ENCODE data around the gene PLCB3. TPM values are rescaled to one million over a fixed set of nuclear protein-coding genes. Genes with fewer than 3 reads are reported as not detected.

Gene PLCB3
- total RNA-seq, 4 donors from 2014 or later = 64.5 to 115 (median 91.2) TPM

DNA sequence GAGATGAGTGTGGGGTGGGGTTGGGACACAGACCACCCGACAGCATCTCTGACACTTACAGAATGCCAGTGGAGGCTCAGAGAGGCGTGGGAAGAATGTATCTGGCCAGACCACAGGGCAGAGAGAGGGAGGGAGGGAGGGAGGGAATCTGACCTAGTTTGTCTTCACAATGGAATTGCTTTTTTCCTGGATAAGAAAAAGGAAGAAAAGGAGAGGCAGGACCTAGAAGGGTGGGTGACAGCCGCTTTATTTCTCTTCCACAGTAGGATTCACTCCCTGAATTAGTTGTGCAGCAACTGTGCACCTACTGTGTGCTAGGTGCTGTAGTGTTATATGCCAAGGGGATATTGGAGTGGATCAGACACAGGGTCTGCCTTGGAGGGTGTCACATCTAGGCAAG, 43.4 kb downstream of the PLCB3 start:
- in situ Hi-C loops (cut with MboI; ENCODE audit: low pct_ligation_motif_present in 1 of 4, low pct_unique_long_range_greater_than_20kb in 1 of 4, low sequenced_read_pairs in 3 of 4) = loop anchor here in 2 of 4 donors (5.0 to 10.0 kb wide), 2 partner anchors 90 to 92 kb away; partner anchors contain the start of gene FERMT3 (in 1 of the 2)
- Histone ChIP-seq H3K27ac (no peak overlapping the region), H3K27me3 (peaks cover 99% of the 10 kb centered on the region), H3K4me1 (peaks cover 7 to 29% (median 25%) of the 10 kb centered on the region in 4 donors), H3K4me3 (no peak overlapping the region), H3K36me3 (no peaks in the 10 kb centered on the region), H3K9me3 (no peaks in the 10 kb centered on the region)
- no peak for DNase-seq
- WGBS, 2 donors (ENCODE audit: low coverage in 1 of 2) = 50 to 55% methylated on average over 2 to 3 of the region's 3 CpGs
- intact Hi-C loops (cut with DNase I; ENCODE audit: low total_unique reads) = no loop called here
- TF ChIP-seq EP300 (IDR thresholded peaks at IDR 0.05; ENCODE audit: low read depth) (no peak), POLR2A (IDR thresholded peaks at IDR 0.05) (no peak), POLR2AphosphoS5 (IDR thresholded peaks at IDR 0.05) (no peak)
- TF ChIP-seq, protein P1, sequence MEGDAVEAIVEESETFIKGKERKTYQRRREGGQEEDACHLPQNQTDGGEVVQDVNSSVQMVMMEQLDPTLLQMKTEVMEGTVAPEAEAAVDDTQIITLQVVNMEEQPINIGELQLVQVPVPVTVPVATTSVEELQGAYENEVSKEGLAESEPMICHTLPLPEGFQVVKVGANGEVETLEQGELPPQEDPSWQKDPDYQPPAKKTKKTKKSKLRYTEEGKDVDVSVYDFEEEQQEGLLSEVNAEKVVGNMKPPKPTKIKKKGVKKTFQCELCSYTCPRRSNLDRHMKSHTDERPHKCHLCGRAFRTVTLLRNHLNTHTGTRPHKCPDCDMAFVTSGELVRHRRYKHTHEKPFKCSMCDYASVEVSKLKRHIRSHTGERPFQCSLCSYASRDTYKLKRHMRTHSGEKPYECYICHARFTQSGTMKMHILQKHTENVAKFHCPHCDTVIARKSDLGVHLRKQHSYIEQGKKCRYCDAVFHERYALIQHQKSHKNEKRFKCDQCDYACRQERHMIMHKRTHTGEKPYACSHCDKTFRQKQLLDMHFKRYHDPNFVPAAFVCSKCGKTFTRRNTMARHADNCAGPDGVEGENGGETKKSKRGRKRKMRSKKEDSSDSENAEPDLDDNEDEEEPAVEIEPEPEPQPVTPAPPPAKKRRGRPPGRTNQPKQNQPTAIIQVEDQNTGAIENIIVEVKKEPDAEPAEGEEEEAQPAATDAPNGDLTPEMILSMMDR (IDR thresholded peaks at IDR 0.05) = no peak

GRCh38 chr11:64295760-64296159, 44.4 kb downstream of the PLCB3 start:
- Histone ChIP-seq H3K4me1 (peaks cover 17 to 38% (median 35%) of the 10 kb centered on the region in 4 donors), H3K27me3 (peaks cover 99% of the 10 kb centered on the region), H3K9me3 (no peaks in the 10 kb centered on the region), H3K4me3 (no peak overlapping the region), H3K36me3 (no peaks in the 10 kb centered on the region), H3K27ac (no peak overlapping the region)
- intact Hi-C loops (cut with DNase I; ENCODE audit: low total_unique reads) (no loop called here), in situ Hi-C loops (cut with MboI; ENCODE audit: low pct_ligation_motif_present in 1 of 4, low pct_unique_long_range_greater_than_20kb in 1 of 4, low sequenced_read_pairs in 3 of 4) (loop anchor here in 2 of 4 donors (5.0 to 10.0 kb wide), 2 partner anchors 91 to 93 kb away; partner anchors contain the start of gene FERMT3 (in 1 of the 2))
- WGBS, 2 donors (ENCODE audit: low coverage in 1 of 2) = 93% methylated on average over 4 of the region's 4 CpGs; no CpG with 5 or more reads in 1 of the 2 donors
- no peak for DNase-seq
- TF ChIP-seq, protein P1 (IDR thresholded peaks at IDR 0.05) = no peak
- TF ChIP-seq EP300 (IDR thresholded peaks at IDR 0.05; ENCODE audit: low read depth) = no peak
- TF ChIP-seq POLR2A (IDR thresholded peaks at IDR 0.05) = no peak
- no peak for TF ChIP-seq POLR2AphosphoS5 (IDR thresholded peaks at IDR 0.05)

DNA sequence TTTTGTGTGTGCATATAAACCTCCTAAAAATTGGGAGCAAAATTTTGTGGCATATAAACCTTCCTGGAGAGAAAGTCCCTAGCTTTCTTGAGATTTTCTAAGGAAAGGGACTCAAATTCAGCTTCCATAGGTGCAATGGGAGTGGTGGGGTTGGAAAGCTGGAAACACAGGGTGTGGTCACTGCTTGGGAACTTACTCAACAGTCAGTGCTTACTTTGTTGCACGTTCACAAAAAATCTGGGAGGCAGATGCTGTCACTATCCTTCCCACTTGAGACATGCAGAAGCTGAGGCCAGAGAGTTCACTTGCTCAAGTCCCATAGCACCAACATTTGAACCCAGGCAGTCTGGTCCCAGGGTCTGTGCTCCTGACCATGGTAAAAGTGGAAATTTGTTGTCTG, 44.9 kb downstream of the PLCB3 start:
- Histone ChIP-seq H3K27me3 (peaks cover 96% of the 10 kb centered on the region), H3K27ac (no peak overlapping the region), H3K4me1 (peaks cover 18 to 37% (median 35%) of the 10 kb centered on the region in 4 donors), H3K4me3 (no peak overlapping the region), H3K9me3 (no peaks in the 10 kb centered on the region), H3K36me3 (no peaks in the 10 kb centered on the region)
- no peak for DNase-seq
- TF ChIP-seq POLR2A (IDR thresholded peaks at IDR 0.05) (no peak), POLR2AphosphoS5 (IDR thresholded peaks at IDR 0.05) (no peak), EP300 (IDR thresholded peaks at IDR 0.05; ENCODE audit: low read depth) (no peak)
- TF ChIP-seq, protein P1 (IDR thresholded peaks at IDR 0.05) = no peak
- intact Hi-C loops (cut with DNase I; ENCODE audit: low total_unique reads) = no loop called here
- in situ Hi-C loops (cut with MboI; ENCODE audit: low pct_ligation_motif_present in 1 of 4, low pct_unique_long_range_greater_than_20kb in 1 of 4, low sequenced_read_pairs in 3 of 4) = loop anchor here in 2 of 4 donors (5.0 to 10.0 kb wide), 2 partner anchors 91 to 94 kb away; partner anchors contain the start of gene FERMT3 (in 1 of the 2)
- WGBS, 2 donors (ENCODE audit: low coverage in 1 of 2) = 38% methylated on average over 1 of the region's 1 CpG; no CpG with 5 or more reads in 1 of the 2 donors

DNA sequence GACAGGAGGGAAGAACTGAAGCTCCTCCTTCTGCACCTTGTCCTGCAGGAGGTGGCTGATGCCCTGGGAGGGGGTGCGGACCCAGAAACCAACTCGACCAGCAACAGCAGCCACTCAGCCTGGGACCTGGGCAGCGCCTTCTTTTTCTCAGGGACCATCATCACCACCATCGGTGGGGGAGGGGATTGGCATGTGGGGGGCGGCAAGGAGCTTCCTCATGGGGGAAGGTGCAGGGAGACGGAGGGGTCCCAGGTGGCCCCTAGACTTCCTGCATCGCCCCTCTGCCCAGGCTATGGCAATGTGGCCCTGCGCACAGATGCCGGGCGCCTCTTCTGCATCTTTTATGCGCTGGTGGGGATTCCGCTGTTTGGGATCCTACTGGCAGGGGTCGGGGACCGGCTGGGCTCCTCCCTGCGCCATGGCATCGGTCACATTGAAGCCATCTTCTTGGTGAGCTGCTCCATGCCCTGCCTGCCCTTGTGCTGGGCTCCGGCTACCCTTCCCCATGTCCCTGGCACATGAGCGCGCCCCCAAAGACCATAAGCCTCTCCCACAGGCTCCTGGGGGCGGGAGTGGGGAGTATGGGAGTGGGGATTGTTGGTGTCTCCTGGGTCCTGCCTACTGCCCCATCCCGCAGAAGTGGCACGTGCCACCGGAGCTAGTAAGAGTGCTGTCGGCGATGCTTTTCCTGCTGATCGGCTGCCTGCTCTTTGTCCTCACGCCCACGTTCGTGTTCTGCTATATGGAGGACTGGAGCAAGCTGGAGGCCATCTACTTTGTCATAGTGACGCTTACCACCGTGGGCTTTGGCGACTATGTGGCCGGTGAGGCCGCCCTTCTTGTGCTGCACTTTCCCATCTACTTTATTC, 45.7 kb downstream of the PLCB3 start:
- H3K4me1 ChIP-seq = peaks cover 18 to 29% (median 26%) of the 10 kb centered on the region in 4 donors
- H3K27ac ChIP-seq = no peak overlapping the region
- H3K36me3 ChIP-seq = no peaks in the 10 kb centered on the region
- H3K9me3 ChIP-seq = no peaks in the 10 kb centered on the region
- DNase-seq = no peak
- 10 to 17% methylated on average over 2 to 26 of the region's 34 CpGs for WGBS, 2 donors (ENCODE audit: low coverage in 1 of 2)
- no peak overlapping the region for H3K4me3 ChIP-seq
- intact Hi-C loops (cut with DNase I; ENCODE audit: low total_unique reads) = no loop called here
- in situ Hi-C loops (cut with MboI; ENCODE audit: low pct_ligation_motif_present in 1 of 4, low pct_unique_long_range_greater_than_20kb in 1 of 4, low sequenced_read_pairs in 3 of 4) = loop anchor here in 2 of 4 donors (5.0 to 10.0 kb wide), 2 partner anchors 92 to 95 kb away; partner anchors contain the start of gene FERMT3 (in 1 of the 2)
- TF ChIP-seq EP300 (IDR thresholded peaks at IDR 0.05; ENCODE audit: low read depth) = no peak
- TF ChIP-seq, protein P1 (IDR thresholded peaks at IDR 0.05) = no peak
- no peak for TF ChIP-seq POLR2AphosphoS5 (IDR thresholded peaks at IDR 0.05)
- no peak for TF ChIP-seq POLR2A (IDR thresholded peaks at IDR 0.05)
- H3K27me3 ChIP-seq = peaks cover 94% of the 10 kb centered on the region
